Spinal cord (tissue), 10 donors: ENCODE measurements around the gene PNPLA3. TPM values are rescaled to one million over a fixed set of nuclear protein-coding genes. Genes with fewer than 3 reads are reported as not detected.

Experiments used
- DNase-seq, 6 donors: peaks; one replicate each; pipeline versions ENCODE4 v3.0.0 to v3.0.0-alpha.2; 2013 to 2015; ENCODE audit warnings: low spot score in 6 of 6, low read depth in 4 of 6
- H3K27ac ChIP-seq: one replicate; pipeline ENCODE4 v1.5.1; 2013; ENCODE audit warnings: low read depth, low read length, control low read depth
- H3K27me3 ChIP-seq: one replicate; pipeline ENCODE4 v1.6.1; 2013; ENCODE audit warnings: low read length; ENCODE audit not compliant: control insufficient read depth, insufficient read depth
- H3K36me3 ChIP-seq: one replicate; pipeline ENCODE4 v1.6.1; 2013; ENCODE audit warnings: low read length; ENCODE audit not compliant: control insufficient read depth, insufficient read depth
- H3K4me1 ChIP-seq: one replicate; pipeline ENCODE4 v1.6.1; 2013; ENCODE audit warnings: low read length; ENCODE audit not compliant: control insufficient read depth, insufficient read depth
- H3K4me3 ChIP-seq: one replicate; pipeline ENCODE4 v1.5.1; 2013; ENCODE audit warnings: low read depth, low read length, control low read depth
- H3K9me3 ChIP-seq: one replicate; pipeline ENCODE4 v1.6.1; 2013; ENCODE audit warnings: low read length; ENCODE audit not compliant: control insufficient read depth, insufficient read depth
- WGBS: methylation state at CpG from one replicate; pipeline ENCODE4 v1.1.5; 2013; ENCODE audit warnings: missing lambda C conversion rate; ENCODE audit not compliant: insufficient coverage; 5-methylcytosine and 5-hydroxymethylcytosine counted together
- polyA plus RNA-seq, 2 donors: library from polyadenylated mRNA; unstranded; fragments of 120-200 nt; gene quantifications; one replicate each; pipeline ENCODE4 v1.2.1, GENCODE V29; 2013; ENCODE audit not compliant: insufficient read length in 2 of 2
- total RNA-seq, 2 donors: library from RNA; depleted of rRNA in 1 of 2; stranded (reverse); fragments of 120-200 nt in 1 of 2; fragments of >200 nt in 1 of 2; gene quantifications; one replicate each; pipeline versions ENCODE4 v1.2.3 to v1.2.4, GENCODE V29; 2013 to 2014
- donor health status: healthy.

Gene PNPLA3
- total and polyA plus RNA-seq, 4 donors = 2.6 to 12.1 (median 8.0) TPM

GRCh38 chr22:43921370-43921769, 2.2 kb upstream of the PNPLA3 start:
- Histone ChIP-seq H3K27me3 (peaks cover 4% of the 10 kb centered on the region), H3K4me1 (peaks cover 25% of the 10 kb centered on the region), H3K4me3 (no peak overlapping the region), H3K36me3 (no peaks in the 10 kb centered on the region), H3K27ac (no peak overlapping the region), H3K9me3 (no peaks in the 10 kb centered on the region)
- DNase-seq = no peak
- WGBS = 55% methylated on average over 4 of the region's 4 CpGs

DNA sequence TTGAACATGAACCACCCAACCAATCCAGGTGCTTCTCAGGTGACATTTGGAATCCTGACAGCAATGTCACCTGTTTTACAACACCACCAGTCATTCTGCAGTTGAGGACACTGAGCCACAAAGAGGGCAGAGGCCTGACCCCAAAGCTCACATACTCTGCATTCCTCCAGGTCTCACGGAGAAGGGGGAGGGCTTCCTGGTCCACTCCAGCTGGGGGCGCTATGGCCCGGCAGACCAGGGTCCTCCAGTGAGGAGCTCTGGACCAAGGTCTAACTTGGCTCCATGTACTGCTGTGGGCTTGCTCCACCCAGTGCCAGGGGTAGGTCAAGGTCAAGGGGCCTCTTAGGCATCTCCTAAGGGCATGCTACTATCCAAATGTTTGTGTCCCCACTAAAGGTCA, 1.5 kb upstream of the PNPLA3 start:
- Histone ChIP-seq H3K4me3 (no peak overlapping the region), H3K4me1 (peaks cover 25% of the 10 kb centered on the region), H3K9me3 (no peaks in the 10 kb centered on the region), H3K27me3 (peaks cover 4% of the 10 kb centered on the region), H3K36me3 (no peaks in the 10 kb centered on the region), H3K27ac (no peak overlapping the region)
- 86% methylated on average over 1 of the region's 3 CpGs for WGBS
- no peak for DNase-seq

DNA sequence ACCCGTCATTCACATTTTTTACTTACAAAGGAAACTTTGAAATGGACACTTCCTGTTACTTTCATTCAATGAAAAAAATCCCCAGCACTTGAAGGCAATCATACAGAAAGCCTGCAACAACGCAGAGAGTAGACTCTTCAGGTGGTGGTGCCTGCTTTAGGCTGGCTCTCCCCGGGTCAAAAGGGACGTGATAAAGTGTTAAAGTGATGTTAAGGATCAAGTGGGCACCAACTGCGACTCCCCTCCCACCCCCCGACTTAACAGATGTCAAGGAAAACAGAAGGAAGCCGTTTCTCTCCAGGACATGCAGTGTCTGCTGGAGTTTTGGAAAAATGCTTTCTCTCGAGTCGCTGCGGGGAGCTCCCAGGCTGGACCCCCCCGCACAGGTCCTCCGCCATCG, 414 bp upstream of the PNPLA3 start:
- H3K27me3 ChIP-seq = peaks cover 4% of the 10 kb centered on the region
- no CpG with 5 or more reads among the region's 13 CpGs for WGBS
- peak overlapping the region; percentile 24 for H3K4me3 ChIP-seq
- no peaks in the 10 kb centered on the region for H3K9me3 ChIP-seq
- peak in 2 of 6 donors; percentile 7 to 12 for DNase-seq
- peaks cover 25% of the 10 kb centered on the region for H3K4me1 ChIP-seq
- H3K27ac ChIP-seq = no peak overlapping the region
- H3K36me3 ChIP-seq = no peaks in the 10 kb centered on the region

- H3K27me3 ChIP-seq = peaks cover 4% of the 10 kb centered on the region
- peak overlapping the region; percentile 12 for H3K4me3 ChIP-seq
- WGBS = 43% methylated on average over 6 of the region's 7 CpGs
- H3K27ac ChIP-seq = no peak overlapping the region
- H3K4me1 ChIP-seq = peaks cover 25% of the 10 kb centered on the region
- H3K9me3 ChIP-seq = no peaks in the 10 kb centered on the region
- DNase-seq = no peak
- peaks cover 11% of the 10 kb centered on the region for H3K36me3 ChIP-seq
These were observed 1.3 kb downstream of the PNPLA3 start for GRCh38 chr22:43924877-43925276.

DNA sequence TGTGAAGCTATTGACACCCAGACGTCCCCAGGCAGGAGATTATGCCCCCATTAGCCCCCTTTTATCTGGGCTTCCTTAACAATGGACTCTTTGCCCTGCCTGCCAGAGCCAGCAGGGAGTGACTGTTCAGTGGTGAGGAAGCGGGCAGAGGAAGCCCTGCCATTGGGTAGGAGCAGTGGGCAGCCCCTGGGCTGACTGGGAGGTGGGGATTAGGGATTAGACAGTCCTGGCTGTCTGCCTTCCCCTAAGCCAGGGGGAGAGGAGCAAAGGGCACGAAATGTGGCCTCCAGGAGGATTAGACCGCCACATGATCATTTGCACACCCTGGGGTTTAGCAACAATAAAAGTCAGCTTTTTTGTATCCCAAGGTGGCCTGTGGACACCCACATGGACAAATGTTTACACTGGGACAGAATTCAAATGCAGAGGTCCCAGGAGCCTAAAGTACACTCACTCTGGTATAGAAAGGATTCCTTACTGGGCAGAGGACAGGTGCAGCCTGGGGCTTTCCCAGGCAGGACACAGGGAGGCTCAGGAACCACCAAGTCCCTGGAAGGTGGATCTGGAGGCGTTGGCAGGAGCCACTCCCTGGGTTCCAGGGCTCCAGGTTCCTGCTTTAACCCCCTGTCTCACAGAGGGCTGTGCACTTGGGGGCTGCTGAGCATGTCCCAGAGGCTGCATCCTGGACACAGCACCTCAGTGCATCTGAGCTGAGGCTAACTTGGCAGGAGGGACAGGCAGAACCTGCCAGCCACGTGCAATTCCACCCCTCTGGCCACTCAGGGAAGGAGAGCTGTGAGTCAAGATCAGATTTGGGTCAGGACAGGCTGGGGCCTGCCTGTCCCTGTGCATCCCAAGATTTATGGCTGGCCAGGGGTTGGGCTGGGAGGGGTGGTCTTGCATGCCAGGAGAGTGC, 2.1 kb downstream of the PNPLA3 start:
- Histone ChIP-seq H3K27ac (no peak overlapping the region), H3K27me3 (peaks cover 4% of the 10 kb centered on the region), H3K4me1 (peaks cover 25% of the 10 kb centered on the region), H3K4me3 (no peak overlapping the region), H3K36me3 (peaks cover 18% of the 10 kb centered on the region), H3K9me3 (no peaks in the 10 kb centered on the region)
- peak in 2 of 6 donors; percentile 27 to 32 for DNase-seq
- 48% methylated on average over 4 of the region's 6 CpGs for WGBS

- Histone ChIP-seq H3K4me1 (peaks cover 25% of the 10 kb centered on the region), H3K4me3 (no peak overlapping the region), H3K27ac (no peak overlapping the region), H3K9me3 (no peaks in the 10 kb centered on the region), H3K27me3 (peaks cover 4% of the 10 kb centered on the region), H3K36me3 (peaks cover 21% of the 10 kb centered on the region)
- 100% methylated on average over 1 of the region's 1 CpG for WGBS
- no peak for DNase-seq
These were observed 2.7 kb downstream of the PNPLA3 start for GRCh38 chr22:43926349-43926710.

DNA sequence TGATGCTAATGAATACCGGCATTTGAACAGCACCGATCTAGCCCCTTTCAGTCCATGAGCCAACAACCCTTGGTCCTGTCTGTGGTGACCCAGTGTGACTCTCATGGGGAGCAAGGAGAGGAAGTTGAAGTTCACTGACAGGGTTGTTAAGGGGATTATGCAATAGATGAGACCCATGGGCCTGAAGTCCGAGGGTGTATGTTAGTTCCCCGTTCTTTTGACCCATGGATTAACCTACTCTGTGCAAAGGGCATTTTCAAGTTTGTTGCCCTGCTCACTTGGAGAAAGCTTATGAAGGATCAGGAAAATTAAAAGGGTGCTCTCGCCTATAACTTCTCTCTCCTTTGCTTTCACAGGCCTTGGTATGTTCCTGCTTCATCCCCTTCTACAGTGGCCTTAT, 4.9 kb downstream of the PNPLA3 start:
- H3K9me3 ChIP-seq = no peaks in the 10 kb centered on the region

DNA sequence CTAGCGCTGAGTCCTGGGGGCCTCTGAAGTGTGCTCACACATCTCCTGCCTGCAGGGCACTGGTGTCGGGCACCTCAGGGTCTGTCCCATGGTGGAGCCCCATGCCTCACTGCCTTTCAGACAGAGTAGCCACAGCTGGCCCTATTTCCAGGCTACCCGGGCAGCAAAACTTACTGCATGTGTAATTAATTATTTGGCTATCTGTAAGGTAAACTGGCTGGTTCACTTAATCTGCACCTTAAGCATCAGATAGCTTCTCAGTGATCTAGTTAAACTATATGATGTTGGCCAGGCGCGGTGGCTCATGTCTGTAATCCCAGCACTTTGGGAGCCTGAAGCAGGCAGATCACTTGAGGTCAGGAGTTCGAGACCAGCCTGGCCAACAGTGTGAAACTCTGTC, 5.3 kb downstream of the PNPLA3 start:
- no peaks in the 10 kb centered on the region for H3K9me3 ChIP-seq
- no peak for DNase-seq
- WGBS = 98% methylated on average over 4 of the region's 6 CpGs

More for the DNA sequence above, 4.9 kb downstream of the PNPLA3 start:
- Histone ChIP-seq H3K4me3 (no peak overlapping the region), H3K27ac (no peak overlapping the region), H3K36me3 (peaks cover 34% of the 10 kb centered on the region), H3K27me3 (peaks cover 4% of the 10 kb centered on the region), H3K4me1 (peaks cover 25% of the 10 kb centered on the region)
- DNase-seq = no peak
- 85% methylated on average over 3 of the region's 5 CpGs for WGBS

GRCh38 chr22:43931771-43932170, 8.2 kb downstream of the PNPLA3 start:
- H3K36me3 ChIP-seq = peaks cover 50% of the 10 kb centered on the region
- H3K9me3 ChIP-seq = no peaks in the 10 kb centered on the region
- no peak for DNase-seq
- 90% methylated on average over 4 of the region's 4 CpGs for WGBS
- no peaks in the 10 kb centered on the region for H3K4me1 ChIP-seq
- no peaks in the 10 kb centered on the region for H3K27me3 ChIP-seq
- no peak overlapping the region for H3K4me3 ChIP-seq
- no peak overlapping the region for H3K27ac ChIP-seq

More for the DNA sequence above, 5.3 kb downstream of the PNPLA3 start:
- no peak overlapping the region for H3K4me3 ChIP-seq
- H3K27me3 ChIP-seq = peaks cover 4% of the 10 kb centered on the region
- H3K27ac ChIP-seq = no peak overlapping the region
- peaks cover 24% of the 10 kb centered on the region for H3K4me1 ChIP-seq
- H3K36me3 ChIP-seq = peaks cover 35% of the 10 kb centered on the region

- WGBS = 96% methylated on average over 6 of the region's 6 CpGs
- H3K4me3 ChIP-seq = no peak overlapping the region
- H3K4me1 ChIP-seq = no peaks in the 10 kb centered on the region
These were observed 17.8 kb downstream of the PNPLA3 start for GRCh38 chr22:43941449-43941848.

More at GRCh38 chr22:43941449-43941848, 17.8 kb downstream of the PNPLA3 start:
- no peak overlapping the region for H3K27ac ChIP-seq
- H3K36me3 ChIP-seq = peaks cover 76% of the 10 kb centered on the region
- no peaks in the 10 kb centered on the region for H3K27me3 ChIP-seq
- H3K9me3 ChIP-seq = no peaks in the 10 kb centered on the region
- DNase-seq = no peak
